PC-9 (cell line): ENCODE measurements around the gene AAR2. TPM values are rescaled to one million over a fixed set of nuclear protein-coding genes. Genes with fewer than 3 reads are reported as not detected.
A peak's percentile ranks its signal among the peaks of the same experiment; 100 is the strongest.

ENCODE experiments used
- BruUV-seq: library from RNA; stranded (reverse); fragments of 400-500 nt; replicated peaks from 2 replicates; lab custom pipeline; 2021; lab: Mats Ljungman, UMichigan
- CTCF ChIA-PET: fragments of 300-600 bp; sonication (Branson Sonifier 250); formaldehyde crosslinking; loops from one replicate; lab custom pipeline; 2022; ENCODE audit warnings: antibody characterized with exemption; lab: Charles Lee
- POLR2A ChIA-PET: fragments of 300-600 bp; sonication (Branson Sonifier 250); formaldehyde crosslinking; loops from one replicate; lab custom pipeline; 2022; ENCODE audit warnings: antibody characterized with exemption; ENCODE audit not compliant: unreplicated experiment; lab: Charles Lee
- DNase-seq, 2 experiments: peaks; one replicate each; pipeline versions ENCODE4 v3.0.0 to v3.0.0-alpha.2; 2015 to 2022; ENCODE audit warnings: mixed read lengths in 1 of 2
- H2AFZ ChIP-seq: fragments of 200-600 bp; sonication (generic); 2 replicates; pipeline ENCODE4 v1.8.1; 2017; ENCODE audit warnings: antibody characterized with exemption
- H3F3A ChIP-seq: fragments of 200-600 bp; sonication (generic); 2 replicates; pipeline ENCODE4 v1.8.1; 2017; ENCODE audit warnings: antibody characterized with exemption, mild to moderate bottlenecking, low read depth; ENCODE audit not compliant: insufficient read depth
- H3K27ac ChIP-seq: fragments of 200-600 bp; sonication (generic); 2 replicates; pipeline ENCODE4 v1.6.1; 2016; ENCODE audit warnings: mixed run types
- H3K27me3 ChIP-seq: fragments of 200-600 bp; sonication (generic); 2 replicates; pipeline ENCODE4 v1.6.1; 2016; ENCODE audit warnings: low read depth, mixed run types; ENCODE audit not compliant: insufficient read depth
- H3K36me3 ChIP-seq: fragments of 200-600 bp; sonication (generic); 2 replicates; pipeline ENCODE4 v1.6.1; 2016; ENCODE audit warnings: low read depth, mixed run types
- H3K4me1 ChIP-seq: fragments of 200-600 bp; sonication (generic); replicated peaks from 2 replicates; pipeline ENCODE4 v1.6.1; 2016; ENCODE audit warnings: mixed run types; ENCODE audit not compliant: insufficient read depth
- H3K4me2 ChIP-seq: fragments of 200-600 bp; sonication (generic); 2 replicates; pipeline ENCODE4 v1.6.1; 2017; ENCODE audit warnings: mixed run types
- H3K4me3 ChIP-seq: fragments of 200-600 bp; sonication (generic); 2 replicates; pipeline ENCODE4 v1.6.1; 2016; ENCODE audit warnings: mixed run types
- H3K79me2 ChIP-seq: fragments of 200-600 bp; sonication (generic); 2 replicates; pipeline ENCODE4 v1.6.1; 2017; ENCODE audit warnings: low read depth, mixed run types
- H3K9me2 ChIP-seq: fragments of 200-600 bp; sonication (generic); 2 replicates; pipeline ENCODE4 v1.8.1; 2017; ENCODE audit warnings: mild to moderate bottlenecking; ENCODE audit not compliant: insufficient read depth
- H3K9me3 ChIP-seq: fragments of 200-600 bp; sonication (generic); 2 replicates; pipeline ENCODE4 v1.8.1; 2016; ENCODE audit warnings: low read depth; ENCODE audit not compliant: insufficient read depth
- H4K20me1 ChIP-seq: fragments of 200-600 bp; sonication (generic); 2 replicates; pipeline ENCODE4 v1.8.1; 2017; ENCODE audit not compliant: insufficient read depth
- CTCF ChIP-seq: fragments of 200-600 bp; sonication (generic); conservative IDR thresholded peaks from 2 replicates; pipeline ENCODE4 v1.6.1; 2017; ENCODE audit warnings: mixed run types, antibody characterized with exemption, mild to moderate bottlenecking, moderate library complexity
- EZH2 ChIP-seq: fragments of 200-600 bp; sonication (generic); IDR thresholded peaks from 2 replicates; pipeline ENCODE4 v1.8.0; 2017; ENCODE audit warnings: antibody characterized with exemption, low read depth
- intact Hi-C: fragments of 100-400 bp; cut with micrococcal nuclease; formaldehyde crosslinking; loops from one replicate; pipeline ENCODE4 v1.10.0; 2022; ENCODE audit not compliant: unreplicated experiment
- total RNA-seq: library from RNA; stranded (reverse); gene quantifications from 2 replicates; pipeline ENCODE4 v1.2.3, GENCODE V29; 2021

The AAR2 gene
- total RNA-seq, 1 experiment from 2014 or later, result 25.7 TPM

- Histone ChIP-seq H3K4me3 (no peak overlapping the region), H4K20me1 (peaks cover 15% of the 10 kb centered on the region), H3K9me3 (no peaks in the 10 kb centered on the region), H2AFZ (no peak overlapping the region), H3F3A (0 out of 2 replicates have a peak, but pooled peaks cover 4% of the 10 kb centered on the region), H3K4me2 (peak overlapping the region; percentile 4), H3K27me3 (no peaks in the 10 kb centered on the region), H3K9me2 (no peaks in the 10 kb centered on the region), H3K27ac (no peak overlapping the region), H3K36me3 (0 out of 2 replicates have a peak, but pooled peaks cover 4% of the 10 kb centered on the region), H3K4me1 (peaks cover 16% of the 10 kb centered on the region), H3K79me2 (peaks cover 50% of the 10 kb centered on the region)
- TF ChIP-seq EZH2 (no peak), CTCF (no peak)
- no TSS peak for BruUV-seq
- DNase-seq, result peak in 1 of 2 experiments; percentile 53
- ChIA-PET CTCF (interaction anchor here (0.8 kb wide), 1 partner anchor 37 kb away, joined by 3 read pairs; no protein-coding TSS in a partner anchor), POLR2A (no interaction called here)
- intact Hi-C loops, result no loop called here
These were observed 2.5 kb downstream of the AAR2 start for GRCh38 chr20:36238760-36239159.

DNA sequence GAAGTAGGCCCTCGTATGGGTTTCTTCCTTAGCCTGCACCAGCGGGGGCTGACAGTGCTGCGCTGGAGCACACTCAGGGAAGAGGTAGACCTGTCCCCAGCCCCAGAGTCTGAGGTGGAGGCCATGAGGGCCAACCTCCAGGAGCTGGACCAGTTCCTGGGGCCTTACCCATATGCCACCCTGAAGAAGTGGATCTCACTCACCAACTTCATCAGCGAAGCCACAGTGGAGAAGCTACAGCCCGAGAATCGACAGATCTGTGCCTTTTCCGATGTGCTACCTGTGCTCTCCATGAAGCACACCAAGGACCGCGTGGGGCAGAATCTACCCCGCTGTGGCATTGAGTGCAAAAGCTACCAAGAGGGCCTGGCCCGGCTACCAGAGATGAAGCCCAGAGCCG is 3.8 kb downstream of the AAR2 start:
- Histone ChIP-seq H3K27me3 (no peaks in the 10 kb centered on the region), H2AFZ (no peak overlapping the region), H3K36me3 (0 out of 2 replicates have a peak, but pooled peaks cover 4% of the 10 kb centered on the region), H4K20me1 (peaks cover 15% of the 10 kb centered on the region), H3K27ac (no peak overlapping the region), H3K9me2 (no peaks in the 10 kb centered on the region), H3K9me3 (no peaks in the 10 kb centered on the region), H3K4me1 (peaks cover 16% of the 10 kb centered on the region), H3K4me2 (no peak overlapping the region), H3K79me2 (peaks cover 50% of the 10 kb centered on the region), H3F3A (0 out of 2 replicates have a peak, but pooled peaks cover 4% of the 10 kb centered on the region), H3K4me3 (no peak overlapping the region)
- ChIA-PET POLR2A (no interaction called here), CTCF (no interaction called here)
- intact Hi-C loops, result no loop called here
- TF ChIP-seq EZH2 (no peak), CTCF (no peak)
- no TSS peak for BruUV-seq
- no peak for DNase-seq

GRCh38 chr20:36241678-36242077 is 5.4 kb downstream of the AAR2 start:
- Histone ChIP-seq H3K9me3 (no peaks in the 10 kb centered on the region), H3F3A (0 out of 2 replicates have a peak, but pooled peaks cover 4% of the 10 kb centered on the region), H3K27ac (no peak overlapping the region), H3K4me2 (no peak overlapping the region), H4K20me1 (peaks cover 19% of the 10 kb centered on the region), H3K4me1 (peaks cover 16% of the 10 kb centered on the region), H3K36me3 (peaks cover 17% of the 10 kb centered on the region; the same call in 1 of the 2 replicates), H3K4me3 (no peak overlapping the region), H2AFZ (no peak overlapping the region), H3K9me2 (no peaks in the 10 kb centered on the region), H3K27me3 (no peaks in the 10 kb centered on the region), H3K79me2 (peaks cover 45% of the 10 kb centered on the region)
- BruUV-seq, result no TSS peak
- ChIA-PET CTCF (interaction anchor here (0.7 kb wide), 1 partner anchor 220 kb away, joined by 10 read pairs; no protein-coding TSS in a partner anchor), POLR2A (no interaction called here)
- intact Hi-C loops, result no loop called here
- no peak for DNase-seq
- TF ChIP-seq CTCF (no peak), EZH2 (no peak)
